IMR-90 (cell line): Measurements from ENCODE around the gene THRB. TPM values are rescaled to one million over a fixed set of nuclear protein-coding genes. Genes with fewer than 3 reads are reported as not detected.

ENCODE experiments used
- ATAC-seq: fragments of 200-7000 bp; cut with Tn5 transposase; 2 replicates; pipeline ENCODE4 v1.9.1; 2020; ENCODE audit warnings: low read depth, mild to moderate bottlenecking, moderate library complexity
- BruUV-seq: library from RNA; stranded (reverse); fragments of 400-500 nt; replicated peaks from 2 replicates; lab custom pipeline; 2021; lab: Mats Ljungman, UMichigan
- CTCF ChIA-PET: fragments of 300-600 bp; formaldehyde crosslinking; extraction: SDS; loops from one replicate; lab custom pipeline; 2021; ENCODE audit warnings: antibody characterized with exemption; lab: Yijun Ruan, JAX
- POLR2A ChIA-PET: fragments of 300-600 bp; sonication (Branson Sonifier 250); formaldehyde crosslinking; loops from one replicate; lab custom pipeline; 2022; ENCODE audit warnings: antibody characterized with exemption; ENCODE audit not compliant: unreplicated experiment; lab: Charles Lee
- DNase-seq: peaks from one replicate; pipeline ENCODE4 v3.0.0; 2013
- H2AFZ ChIP-seq: replicated peaks from 2 replicates; pipeline ENCODE3; 2013; ENCODE audit warnings: low read length, mild to moderate bottlenecking; ENCODE audit not compliant: poor library complexity
- H2AK5ac ChIP-seq: 2 replicates; pipeline ENCODE4 v1.6.1; 2013; ENCODE audit warnings: low read depth, low read length, inconsistent platforms
- H2AK9ac ChIP-seq: replicated peaks from 2 replicates; pipeline ENCODE3; 2013; ENCODE audit warnings: mild to moderate bottlenecking, low read depth, low read length, moderate library complexity; ENCODE audit not compliant: poor library complexity
- H2BK120ac ChIP-seq: 2 replicates; pipeline ENCODE4 v1.6.1; 2013; ENCODE audit warnings: low read depth, low read length, inconsistent platforms
- H2BK15ac ChIP-seq: 3 replicates; pipeline ENCODE4 v1.6.1; 2013; ENCODE audit warnings: low read depth, low read length, inconsistent platforms
- H2BK20ac ChIP-seq: 2 replicates; pipeline ENCODE4 v1.6.1; 2013; ENCODE audit warnings: low read depth, mild to moderate bottlenecking, inconsistent platforms, low read length, moderate library complexity
- H2BK5ac ChIP-seq: 2 replicates; pipeline ENCODE4 v1.6.1; 2013; ENCODE audit warnings: mild to moderate bottlenecking, low read depth, low read length, inconsistent platforms; ENCODE audit not compliant: poor library complexity, severe bottlenecking
- H3K14ac ChIP-seq: replicated peaks from 2 replicates; pipeline ENCODE4 v1.6.1; 2013; ENCODE audit warnings: low read depth, low read length, inconsistent platforms
- H3K18ac ChIP-seq: 2 replicates; pipeline ENCODE4 v1.6.1; 2013; ENCODE audit warnings: low read depth, low read length, control low read depth
- H3K23ac ChIP-seq: 2 replicates; pipeline ENCODE4 v1.6.1; 2013; ENCODE audit warnings: low read depth, low read length, inconsistent platforms
- H3K27ac ChIP-seq: 2 replicates; pipeline ENCODE4 v1.5.1; 2013; ENCODE audit warnings: mild to moderate bottlenecking, control low read depth, low read length; ENCODE audit not compliant: insufficient read depth
- H3K27me3 ChIP-seq: 2 replicates; pipeline ENCODE4 v1.6.1; 2013; ENCODE audit warnings: low read length; ENCODE audit not compliant: control insufficient read depth, insufficient read depth
- H3K36me3 ChIP-seq: 2 replicates; pipeline ENCODE4 v1.6.1; 2013; ENCODE audit warnings: low read length, mixed read lengths; ENCODE audit not compliant: control insufficient read depth, insufficient read depth
- H3K4ac ChIP-seq: 2 replicates; pipeline ENCODE4 v1.6.1; 2013; ENCODE audit warnings: low read depth, low read length, inconsistent platforms
- H3K4me1 ChIP-seq: 2 replicates; pipeline ENCODE4 v1.6.1; 2013; ENCODE audit warnings: low read length, mixed read lengths; ENCODE audit not compliant: control insufficient read depth, insufficient read depth
- H3K4me2 ChIP-seq: 2 replicates; pipeline ENCODE4 v1.6.1; 2013; ENCODE audit warnings: low read depth, mild to moderate bottlenecking, control low read depth, low read length, moderate library complexity
- H3K4me3 ChIP-seq: 2 replicates; pipeline ENCODE4 v1.5.1; 2013; ENCODE audit warnings: low read depth, mild to moderate bottlenecking, control low read depth, low read length, moderate library complexity; ENCODE audit not compliant: insufficient read depth
- H3K56ac ChIP-seq: 2 replicates; pipeline ENCODE4 v1.6.1; 2013; ENCODE audit warnings: low read length, inconsistent platforms; ENCODE audit not compliant: insufficient read depth; ENCODE audit errors: extremely low read depth
- H3K79me1 ChIP-seq, 2 experiments: 2 replicates each; pipeline ENCODE4 v1.6.1; 2013; ENCODE audit warnings: low read length in 2 of 2, inconsistent platforms in 1 of 2, low read depth in 1 of 2
- H3K9ac ChIP-seq: 2 replicates; pipeline ENCODE4 v1.6.1; 2013; ENCODE audit warnings: low read depth, low read length, control low read depth
- H3K9me1 ChIP-seq: 2 replicates; pipeline ENCODE4 v1.6.1; 2013; ENCODE audit warnings: low read length, inconsistent platforms; ENCODE audit not compliant: insufficient read depth
- H3K9me3 ChIP-seq: 2 replicates; pipeline ENCODE4 v1.6.1; 2013; ENCODE audit warnings: low read length; ENCODE audit not compliant: control insufficient read depth, insufficient read depth
- H4K20me1 ChIP-seq: 2 replicates; pipeline ENCODE4 v1.6.1; 2013; ENCODE audit warnings: low read length, inconsistent platforms; ENCODE audit not compliant: insufficient read depth
- H4K5ac ChIP-seq: 2 replicates; pipeline ENCODE4 v1.6.1; 2013; ENCODE audit warnings: mild to moderate bottlenecking, low read depth, low read length, control low read depth
- H4K8ac ChIP-seq, 2 experiments: 2 replicates each; pipeline ENCODE4 v1.6.1; 2013; ENCODE audit warnings: low read depth in 2 of 2, low read length in 2 of 2, control low read depth in 1 of 2, inconsistent platforms in 1 of 2
- H4K91ac ChIP-seq: 2 replicates; pipeline ENCODE4 v1.6.1; 2013; ENCODE audit warnings: low read depth, low read length, inconsistent platforms; ENCODE audit not compliant: insufficient read depth
- CEBPB ChIP-seq: IDR thresholded peaks from 2 replicates; pipeline ENCODE4 v1.6.1; 2012; ENCODE audit warnings: low read depth, low read length, improper control_type of control experiment
- CHD1 ChIP-seq: IDR thresholded peaks from 2 replicates; pipeline ENCODE4 v1.6.1; 2012; ENCODE audit warnings: low read depth, low read length, improper control_type of control experiment
- CTCF ChIP-seq: conservative IDR thresholded peaks from 2 replicates; pipeline ENCODE4 v1.5.1; 2012; ENCODE audit warnings: mild to moderate bottlenecking, low read depth, low read length, improper control_type of control experiment
- NFE2L2 ChIP-seq: fragments of 150-350 bp; IDR thresholded peaks from 2 replicates; pipeline ENCODE4 v1.6.1; 2016; ENCODE audit warnings: low read depth, mild to moderate bottlenecking, low read length
- RCOR1 ChIP-seq: IDR thresholded peaks from 2 replicates; pipeline ENCODE4 v1.6.1; 2012; ENCODE audit warnings: mild to moderate bottlenecking, low read length, improper control_type of control experiment; ENCODE audit not compliant: insufficient replicate concordance
- RFX5 ChIP-seq: IDR thresholded peaks from 2 replicates; pipeline ENCODE4 v1.8.0; 2012; ENCODE audit warnings: low read depth, mild to moderate bottlenecking, low read length, moderate library complexity
- WGBS, 2 experiments: methylation state at CpG; one replicate each; pipeline versions ENCODE4 v1.1.5 to v1.1.7; 2013; ENCODE audit warnings: missing lambda C conversion rate in 2 of 2; ENCODE audit not compliant: insufficient read length in 1 of 2; ENCODE audit errors: extremely low coverage in 2 of 2; 5-methylcytosine and 5-hydroxymethylcytosine counted together
- dilution Hi-C: fragments of 300-500 bp; cut with HindIII; formaldehyde crosslinking; loops from one replicate; pipeline ENCODE4 v1.14.3; 2018; ENCODE audit warnings: low sequenced_read_pairs; ENCODE audit not compliant: unreplicated experiment
- in situ Hi-C: fragments of 300-500 bp; cut with MboI; formaldehyde crosslinking; loops from 3 replicates; pipeline ENCODE4 v1.14.3; 2019; ENCODE audit warnings: low sequenced_read_pairs, inconsistent platforms, mixed read lengths
- intact Hi-C: fragments of 100-400 bp; cut with micrococcal nuclease; formaldehyde crosslinking; loops from 2 replicates; pipeline ENCODE4 v1.10.0; 2022
- polyA plus RNA-seq, 3 experiments: library from polyadenylated mRNA; depleted of rRNA; stranded (reverse); fragments of >200 nt; gene quantifications; 2 replicates each; pipeline ENCODE4 v1.2.3, GENCODE V29; 2012; ENCODE audit warnings: low replicate concordance in 1 of 3
- total RNA-seq: library from RNA; depleted of rRNA; stranded (reverse); fragments of >200 nt; gene quantifications from 2 replicates; pipeline ENCODE4 v1.2.3, GENCODE V29; 2012

THRB gene
- total and polyA plus RNA-seq, 2 of the 4 experiments (the other 2 are of a cell fraction): under 0.01 TPM; not detected in 1

- H3K79me1 ChIP-seq: no peaks in the 10 kb centered on the region
- POLR2A ChIA-PET: no interaction called here
- no peak overlapping the region for H3K14ac ChIP-seq
- H2AFZ ChIP-seq: no peak overlapping the region
- no peak overlapping the region for H3K4me2 ChIP-seq
- no peak overlapping the region for H3K9ac ChIP-seq
- no peak overlapping the region for H3K4ac ChIP-seq
- no CpG with 5 or more reads among the region's 1 CpG for WGBS, 2 experiments
- DNase-seq (no peak), ATAC-seq (no peak; the same call in 1 of the 2 replicates)
- no peak overlapping the region for H2BK20ac ChIP-seq
- H3K23ac ChIP-seq: no peak overlapping the region
- H3K27ac ChIP-seq: no peak overlapping the region
- H3K9me1 ChIP-seq: no peaks in the 10 kb centered on the region
- no peak overlapping the region for H3K18ac ChIP-seq
- H3K4me1 ChIP-seq: no peaks in the 10 kb centered on the region
- no peaks in the 10 kb centered on the region for H3K36me3 ChIP-seq
- no peak overlapping the region for H2AK9ac ChIP-seq
- no peak overlapping the region for H4K8ac ChIP-seq
- H4K20me1 ChIP-seq: no peaks in the 10 kb centered on the region
- no peaks in the 10 kb centered on the region for H3K9me3 ChIP-seq
- H4K5ac ChIP-seq: no peak overlapping the region
- H2BK120ac ChIP-seq: no peak overlapping the region
- CTCF ChIA-PET: no interaction called here
- H3K4me3 ChIP-seq: no peak overlapping the region
- no peak overlapping the region for H2BK15ac ChIP-seq
- H3K27me3 ChIP-seq: no peaks in the 10 kb centered on the region
- no peak for TF ChIP-seq RFX5
- TF ChIP-seq RCOR1: no peak
- TF ChIP-seq CEBPB: no peak
- no peak for TF ChIP-seq CHD1
- no peak for TF ChIP-seq NFE2L2
- TF ChIP-seq CTCF: no peak
- H3K56ac ChIP-seq: no peak overlapping the region
- H4K91ac ChIP-seq: no peak overlapping the region
- H2AK5ac ChIP-seq: no peak overlapping the region
- dilution Hi-C loops: no loop called here
- no TSS peak for BruUV-seq
- H2BK5ac ChIP-seq: no peak overlapping the region
- intact Hi-C loops: no loop called here
- in situ Hi-C loops: no loop called here
Measured at GRCh38 chr3:24513463-24513862, 18.8 kb upstream of the THRB start.
